GM23338 (cell line): Measurements from ENCODE around the gene DNAJA2.
A peak's percentile ranks its signal among the peaks of the same experiment; 100 is the strongest.

ENCODE experiments used
- CREB1 ChIP-seq: fragments of 250-450 bp; sonication (Bioruptor Pico); IDR thresholded peaks from 2 replicates; pipeline ENCODE4 v1.5.0; 2020; ENCODE audit warnings: low read depth, mild to moderate bottlenecking, moderate library complexity
- EZH2 ChIP-seq: fragments of 200-600 bp; sonication (generic); IDR thresholded peaks from one replicate; pipeline ENCODE4 v1.8.0; 2017; ENCODE audit warnings: antibody characterized with exemption, mild to moderate bottlenecking, low read depth; ENCODE audit not compliant: unreplicated experiment
- EZH2phosphoT487 ChIP-seq: fragments of 200-600 bp; sonication (generic); IDR thresholded peaks from one replicate; pipeline ENCODE4 v1.8.1; 2018; ENCODE audit warnings: antibody characterized with exemption; ENCODE audit not compliant: unreplicated experiment
- JUNB ChIP-seq: IDR thresholded peaks from one replicate; pipeline ENCODE4 v1.6.1; 2016; ENCODE audit warnings: antibody characterized with exemption; ENCODE audit not compliant: unreplicated experiment
- NANOG ChIP-seq: IDR thresholded peaks from 2 replicates; pipeline ENCODE4 v1.6.1; 2016; ENCODE audit warnings: antibody characterized with exemption, borderline replicate concordance
- POLR2AphosphoS5 ChIP-seq: IDR thresholded peaks from 2 replicates; pipeline ENCODE4 v1.6.1; 2016; ENCODE audit warnings: antibody characterized with exemption, low read depth
- REST ChIP-seq: IDR thresholded peaks from one replicate; pipeline ENCODE4 v1.6.1; 2018; ENCODE audit warnings: antibody characterized with exemption; ENCODE audit not compliant: unreplicated experiment
- STAT1 ChIP-seq: IDR thresholded peaks from one replicate; pipeline ENCODE4 v1.6.1; 2016; ENCODE audit warnings: antibody characterized with exemption; ENCODE audit not compliant: unreplicated experiment
- ZNF114 ChIP-seq: fragments of 250-450 bp; sonication (Bioruptor Pico); IDR thresholded peaks from 2 replicates; pipeline ENCODE4 v1.5.0; 2020; ENCODE audit warnings: mild to moderate bottlenecking, moderate library complexity
- ZNF331 ChIP-seq: fragments of 250-450 bp; sonication (Bioruptor Pico); IDR thresholded peaks from 2 replicates; pipeline ENCODE4 v1.5.0; 2020; ENCODE audit warnings: low read depth, mild to moderate bottlenecking, moderate library complexity
- ZNF462 ChIP-seq: fragments of 250-450 bp; sonication (Bioruptor Pico); IDR thresholded peaks from 2 replicates; pipeline ENCODE4 v1.5.0; 2020; ENCODE audit warnings: mild to moderate bottlenecking, moderate library complexity
- TF ChIP-seq, protein P1 (sequence below), 2 experiments: fragments of 200-600 bp in 1 of 2; sonication (generic) in 1 of 2; conservative IDR thresholded peaks; 2 replicates each; pipeline versions ENCODE4 v1.5.1 to v1.6.1; 2016 to 2017; ENCODE audit warnings: antibody characterized with exemption in 2 of 2, low read depth in 2 of 2, mild to moderate bottlenecking in 2 of 2, moderate library complexity in 1 of 2
- TF ChIP-seq, protein P2 (sequence below): IDR thresholded peaks from 2 replicates; pipeline ENCODE4 v1.6.1; 2016; ENCODE audit warnings: antibody characterized with exemption

- TF ChIP-seq, protein P1, sequence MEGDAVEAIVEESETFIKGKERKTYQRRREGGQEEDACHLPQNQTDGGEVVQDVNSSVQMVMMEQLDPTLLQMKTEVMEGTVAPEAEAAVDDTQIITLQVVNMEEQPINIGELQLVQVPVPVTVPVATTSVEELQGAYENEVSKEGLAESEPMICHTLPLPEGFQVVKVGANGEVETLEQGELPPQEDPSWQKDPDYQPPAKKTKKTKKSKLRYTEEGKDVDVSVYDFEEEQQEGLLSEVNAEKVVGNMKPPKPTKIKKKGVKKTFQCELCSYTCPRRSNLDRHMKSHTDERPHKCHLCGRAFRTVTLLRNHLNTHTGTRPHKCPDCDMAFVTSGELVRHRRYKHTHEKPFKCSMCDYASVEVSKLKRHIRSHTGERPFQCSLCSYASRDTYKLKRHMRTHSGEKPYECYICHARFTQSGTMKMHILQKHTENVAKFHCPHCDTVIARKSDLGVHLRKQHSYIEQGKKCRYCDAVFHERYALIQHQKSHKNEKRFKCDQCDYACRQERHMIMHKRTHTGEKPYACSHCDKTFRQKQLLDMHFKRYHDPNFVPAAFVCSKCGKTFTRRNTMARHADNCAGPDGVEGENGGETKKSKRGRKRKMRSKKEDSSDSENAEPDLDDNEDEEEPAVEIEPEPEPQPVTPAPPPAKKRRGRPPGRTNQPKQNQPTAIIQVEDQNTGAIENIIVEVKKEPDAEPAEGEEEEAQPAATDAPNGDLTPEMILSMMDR (conservative IDR thresholded peaks at IDR 0.05; ENCODE audit: low read depth in 2 of 2): no peak
- TF ChIP-seq EZH2phosphoT487 (no peak), JUNB (no peak), EZH2 (no peak), POLR2AphosphoS5 (0 out of 2 replicates have a peak, but pooled peaks have one; percentile 12), ZNF331 (no peak), CREB1 (no peak), REST (no peak), STAT1 (no peak), ZNF114 (CRISPR knock-in tag) (no peak), ZNF462 (CRISPR knock-in tag) (no peak), NANOG (no peak)
- TF ChIP-seq, protein P2, sequence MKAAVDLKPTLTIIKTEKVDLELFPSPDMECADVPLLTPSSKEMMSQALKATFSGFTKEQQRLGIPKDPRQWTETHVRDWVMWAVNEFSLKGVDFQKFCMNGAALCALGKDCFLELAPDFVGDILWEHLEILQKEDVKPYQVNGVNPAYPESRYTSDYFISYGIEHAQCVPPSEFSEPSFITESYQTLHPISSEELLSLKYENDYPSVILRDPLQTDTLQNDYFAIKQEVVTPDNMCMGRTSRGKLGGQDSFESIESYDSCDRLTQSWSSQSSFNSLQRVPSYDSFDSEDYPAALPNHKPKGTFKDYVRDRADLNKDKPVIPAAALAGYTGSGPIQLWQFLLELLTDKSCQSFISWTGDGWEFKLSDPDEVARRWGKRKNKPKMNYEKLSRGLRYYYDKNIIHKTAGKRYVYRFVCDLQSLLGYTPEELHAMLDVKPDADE: no peak
Measured at GRCh38 chr16:46930861-46931260, 42.6 kb downstream of the DNAJA2 start.
